ENCODE measurements around the gene CAPNS2. TPM values are rescaled to one million over a fixed set of nuclear protein-coding genes. Genes with fewer than 3 reads are reported as not detected.

Gene CAPNS2
- total RNA-seq, 1 experiment from 2014 or later: not detected

- H3K36me3 ChIP-seq (ENCODE audit: control insufficient read depth in 1 of 2, insufficient read depth in 2 of 2, low read length in 2 of 2): no peaks in the 10 kb centered on the region
- H3K79me2 ChIP-seq (ENCODE audit: insufficient read depth, low read length): no peaks in the 10 kb centered on the region
- H3K27ac ChIP-seq (ENCODE audit: low read depth, low read length): no peak overlapping the region
- DNase-seq (ENCODE audit: low read depth, low spot score) (no peak), ATAC-seq (no peak)
- POLR2A ChIA-PET: no interaction called here
- intact Hi-C loops (cut with micrococcal nuclease): no loop called here
- no peak overlapping the region for H3K4me2 ChIP-seq (ENCODE audit: low read length)
- H3K4me1 ChIP-seq (ENCODE audit: control insufficient read depth in 1 of 2, insufficient read depth in 2 of 2, low read length in 2 of 2): no peaks in the 10 kb centered on the region
- CTCF ChIA-PET: no interaction called here
- no peaks in the 10 kb centered on the region for H3K27me3 ChIP-seq (ENCODE audit: insufficient read depth, low read length)
- TF ChIP-seq SP1 (IDR thresholded peaks at IDR 0.05; ENCODE audit: low read depth): no peak
- no peak for TF ChIP-seq TCF7L2 (IDR thresholded peaks at IDR 0.05; ENCODE audit: borderline replicate concordance, extremely low read depth, insufficient read depth, insufficient read length)
- no peak for TF ChIP-seq REST (IDR thresholded peaks at IDR 0.05; ENCODE audit: low read depth)
- TF ChIP-seq POLR2AphosphoS5 (IDR thresholded peaks at IDR 0.05; ENCODE audit: low read depth, low read length): no peak
- TF ChIP-seq EZH2 (IDR thresholded peaks at IDR 0.05): no peak
- TF ChIP-seq ZFX (IDR thresholded peaks at IDR 0.05): no peak
- no peak for TF ChIP-seq ELF1 (IDR thresholded peaks at IDR 0.05; ENCODE audit: borderline replicate concordance, low read depth)
- no peak for TF ChIP-seq SIN3A (IDR thresholded peaks at IDR 0.05; ENCODE audit: low read depth)
- TF ChIP-seq MAX (IDR thresholded peaks at IDR 0.05): no peak
- no peak for TF ChIP-seq ATF3 (IDR thresholded peaks at IDR 0.05)
- no peak for TF ChIP-seq RAD21 (IDR thresholded peaks at IDR 0.05; ENCODE audit: low read depth)
- no peak for TF ChIP-seq CTCF (IDR thresholded peaks at IDR 0.05 in 2 of 3, conservative IDR thresholded peaks at IDR 0.05 in 1 of 3; ENCODE audit: borderline replicate concordance in 1 of 3, insufficient read depth in 1 of 3, low read depth in 2 of 3, low read length in 2 of 3)
- no peak for TF ChIP-seq ZBTB33 (IDR thresholded peaks at IDR 0.05; ENCODE audit: extremely low read depth, insufficient replicate concordance, low read length)
- no peak for TF ChIP-seq EGR1 (IDR thresholded peaks at IDR 0.05; ENCODE audit: low read depth)
- TF ChIP-seq CBX3 (IDR thresholded peaks at IDR 0.05; ENCODE audit: low read depth): no peak
- no peak for TF ChIP-seq SRF (IDR thresholded peaks at IDR 0.05; ENCODE audit: low read depth)
- TF ChIP-seq ZNF274 (IDR thresholded peaks at IDR 0.05; ENCODE audit: low read depth, low read length): no peak
- no peaks in the 10 kb centered on the region for H3K9me3 ChIP-seq (ENCODE audit: control insufficient read depth in 1 of 2, insufficient read depth in 1 of 2, low read depth in 1 of 2, low read length in 2 of 2)
- BruUV-seq (replicated peaks): no TSS peak
- no peak overlapping the region for H3K4me3 ChIP-seq (replicated peaks in 1 of 2; ENCODE audit: low read depth in 1 of 2, low read length in 2 of 2)
- H3K9me2 ChIP-seq (ENCODE audit: insufficient read depth): no peaks in the 10 kb centered on the region
- no peaks in the 10 kb centered on the region for H4K20me1 ChIP-seq (ENCODE audit: insufficient read depth)
- H3K9ac ChIP-seq (ENCODE audit: low read length): no peak overlapping the region
- RAD21 ChIA-PET (ENCODE audit: low non-redundant PET in 1 of 2, low total read pairs in 2 of 2, uncharacterized antibody in 2 of 2, unreplicated experiment in 2 of 2): no interaction called here
- no peak overlapping the region for H2AFZ ChIP-seq (ENCODE audit: low read depth, low read length, poor library complexity, severe bottlenecking)
Observed at GRCh38 chr16:55555436-55555835, 11.0 kb upstream of the CAPNS2 start.

Measured in HCT116 (cell line).